Measurements from ENCODE around the gene DPM2.
A peak's percentile ranks its signal among the peaks of the same experiment; 100 is the strongest.

Gene DPM2

DNA sequence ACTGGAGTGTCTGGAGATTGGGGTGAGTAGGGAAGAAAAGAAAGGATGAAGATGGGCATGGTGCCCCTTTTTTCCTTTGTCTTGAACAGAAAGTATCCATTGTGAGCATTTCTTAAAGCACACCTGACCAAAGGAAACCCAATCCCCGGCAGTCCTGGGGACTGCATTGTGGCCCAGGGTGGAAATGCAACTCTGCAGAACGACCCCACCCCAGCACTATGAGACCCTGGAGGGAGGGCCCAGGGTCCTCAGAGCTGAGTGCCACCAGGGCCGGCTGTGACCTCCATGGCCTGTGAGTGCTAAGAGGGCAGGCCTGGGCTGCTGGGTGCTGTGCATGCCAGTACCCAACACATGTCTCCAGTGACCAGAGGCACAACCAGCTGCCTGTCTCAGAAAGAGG, 24.6 kb upstream of the DPM2 start:
- no peak for DNase-seq (ENCODE audit: low read depth)
- TF ChIP-seq, protein P1, sequence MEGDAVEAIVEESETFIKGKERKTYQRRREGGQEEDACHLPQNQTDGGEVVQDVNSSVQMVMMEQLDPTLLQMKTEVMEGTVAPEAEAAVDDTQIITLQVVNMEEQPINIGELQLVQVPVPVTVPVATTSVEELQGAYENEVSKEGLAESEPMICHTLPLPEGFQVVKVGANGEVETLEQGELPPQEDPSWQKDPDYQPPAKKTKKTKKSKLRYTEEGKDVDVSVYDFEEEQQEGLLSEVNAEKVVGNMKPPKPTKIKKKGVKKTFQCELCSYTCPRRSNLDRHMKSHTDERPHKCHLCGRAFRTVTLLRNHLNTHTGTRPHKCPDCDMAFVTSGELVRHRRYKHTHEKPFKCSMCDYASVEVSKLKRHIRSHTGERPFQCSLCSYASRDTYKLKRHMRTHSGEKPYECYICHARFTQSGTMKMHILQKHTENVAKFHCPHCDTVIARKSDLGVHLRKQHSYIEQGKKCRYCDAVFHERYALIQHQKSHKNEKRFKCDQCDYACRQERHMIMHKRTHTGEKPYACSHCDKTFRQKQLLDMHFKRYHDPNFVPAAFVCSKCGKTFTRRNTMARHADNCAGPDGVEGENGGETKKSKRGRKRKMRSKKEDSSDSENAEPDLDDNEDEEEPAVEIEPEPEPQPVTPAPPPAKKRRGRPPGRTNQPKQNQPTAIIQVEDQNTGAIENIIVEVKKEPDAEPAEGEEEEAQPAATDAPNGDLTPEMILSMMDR (IDR thresholded peaks at IDR 0.05; ENCODE audit: insufficient read depth, low read depth, low read length, missing control alignments) = no peak
- no peak overlapping the region for H3K4me3 ChIP-seq (ENCODE audit: low read length)

DNA sequence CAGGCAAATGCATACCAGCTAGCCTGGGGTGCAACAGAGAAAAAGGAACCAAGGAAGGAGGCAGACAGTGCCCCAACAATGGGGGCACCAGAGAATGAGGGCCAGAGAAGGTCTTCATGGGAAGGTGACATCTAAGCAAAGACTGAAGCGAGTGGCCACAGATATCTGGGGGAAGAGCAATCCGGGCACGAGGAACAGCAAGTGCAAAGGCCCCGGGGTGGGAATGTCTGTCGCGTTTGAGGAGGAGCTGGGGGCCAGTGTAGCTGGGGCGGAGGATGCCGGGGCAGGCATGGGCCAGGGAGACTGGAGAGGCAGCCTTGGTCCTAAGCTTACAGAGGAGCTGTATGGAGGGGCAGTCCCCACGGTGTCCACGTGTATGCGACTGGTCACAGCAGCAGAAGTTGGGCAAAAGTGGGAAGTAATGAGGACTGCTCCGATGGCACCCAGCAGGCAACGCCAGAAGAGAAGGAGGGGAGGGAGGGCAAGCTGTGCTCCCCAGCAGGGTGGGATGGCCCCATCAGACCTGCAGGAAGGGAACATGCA, 24.0 kb upstream of the DPM2 start:
- DNase-seq (ENCODE audit: low read depth) = no peak
- TF ChIP-seq, protein P1 (IDR thresholded peaks at IDR 0.05; ENCODE audit: insufficient read depth, low read depth, low read length, missing control alignments) = no peak

DNA sequence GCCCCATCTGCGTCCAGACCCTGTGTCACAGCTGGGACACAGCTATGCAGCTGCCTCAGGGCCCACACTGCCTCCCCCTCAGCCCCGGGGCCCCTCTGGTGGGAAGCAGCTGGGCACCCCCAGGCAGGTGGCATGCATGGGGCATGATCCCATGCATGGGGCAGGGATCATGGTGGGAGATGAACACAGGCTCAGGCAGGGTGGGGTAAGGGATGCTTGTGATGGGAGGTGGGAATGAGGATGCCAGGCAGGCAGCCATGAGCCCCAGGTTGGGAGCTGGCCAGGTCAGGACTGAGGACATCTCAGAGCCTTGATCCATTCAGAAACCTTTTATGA, 23.5 kb upstream of the DPM2 start:
- no peak for DNase-seq (ENCODE audit: low read depth)
- H3K4me3 ChIP-seq (ENCODE audit: low read length) = no peak overlapping the region
- TF ChIP-seq, protein P1 (IDR thresholded peaks at IDR 0.05; ENCODE audit: insufficient read depth, low read depth, low read length, missing control alignments) = no peak

More for the DNA sequence above, 24.0 kb upstream of the DPM2 start:
- no peak overlapping the region for H3K4me3 ChIP-seq (ENCODE audit: low read length)

DNA sequence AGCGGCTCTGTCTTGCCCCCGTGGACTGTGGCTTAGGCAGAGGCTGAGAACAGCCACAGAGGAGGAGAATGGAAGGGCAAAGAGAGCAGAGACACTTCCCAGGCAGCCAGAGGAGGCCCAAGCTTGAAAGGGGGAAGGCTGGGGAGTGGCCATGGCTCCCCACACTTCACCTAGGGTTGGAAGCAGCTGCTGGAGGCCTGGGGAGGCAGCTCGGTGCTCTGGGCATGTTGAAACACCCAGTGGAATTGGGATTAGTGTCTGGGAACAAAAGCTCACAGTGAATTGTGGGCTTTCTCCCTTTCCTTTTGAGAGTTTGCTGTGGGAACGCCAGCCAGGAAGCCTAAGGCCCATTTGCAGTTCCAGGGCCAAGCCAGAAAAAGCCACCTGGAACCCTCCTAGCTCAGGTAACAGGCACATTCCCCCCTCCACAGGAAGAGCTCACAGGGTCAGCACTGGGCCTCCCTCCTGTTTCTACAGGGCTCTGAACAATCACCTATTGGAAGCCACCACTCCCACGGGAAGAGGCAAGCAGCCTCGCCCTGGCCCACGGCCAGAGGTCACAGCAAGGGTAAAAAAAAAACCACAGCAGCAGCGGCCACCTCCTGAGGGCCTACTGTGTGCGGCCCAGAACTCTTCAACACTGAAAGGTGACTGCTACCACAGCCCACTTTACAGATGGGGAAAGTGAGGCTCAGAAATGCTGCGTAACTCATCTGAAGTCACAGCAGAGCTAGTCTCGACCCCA, 22.9 kb upstream of the DPM2 start:
- peak; percentile 41 for DNase-seq (ENCODE audit: low read depth)
- TF ChIP-seq, protein P1 (IDR thresholded peaks at IDR 0.05; ENCODE audit: insufficient read depth, low read depth, low read length, missing control alignments) = no peak
- H3K4me3 ChIP-seq (ENCODE audit: low read length) = no peak overlapping the region

DNA sequence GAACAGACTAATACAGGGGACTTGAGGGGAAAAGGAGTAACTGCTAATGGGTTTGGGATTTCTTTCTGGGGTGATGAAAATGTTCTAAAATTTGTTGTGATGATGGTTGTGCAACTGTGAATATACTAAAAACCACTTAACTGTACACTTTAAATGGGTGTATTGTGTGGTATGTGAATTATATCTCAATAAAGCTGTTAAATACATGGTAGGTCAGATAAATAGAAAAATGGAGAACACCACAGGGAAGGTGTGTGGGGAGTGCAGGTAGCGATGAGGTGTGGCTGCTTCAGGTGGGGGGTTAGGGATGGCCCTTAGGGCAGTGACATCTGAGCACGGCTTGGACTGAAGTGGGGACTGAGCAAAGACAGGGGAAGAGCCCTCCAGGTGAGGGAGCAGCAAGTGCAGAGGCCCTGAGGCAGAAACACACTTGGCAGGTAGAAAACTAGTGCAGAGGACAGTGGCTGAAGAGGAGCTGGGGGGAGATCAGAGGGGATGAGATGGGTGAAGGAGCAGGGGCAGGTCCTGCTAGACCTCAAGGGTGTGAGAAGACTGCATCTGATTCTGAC, 22.3 kb upstream of the DPM2 start:
- no peak for DNase-seq (ENCODE audit: low read depth)

DNA sequence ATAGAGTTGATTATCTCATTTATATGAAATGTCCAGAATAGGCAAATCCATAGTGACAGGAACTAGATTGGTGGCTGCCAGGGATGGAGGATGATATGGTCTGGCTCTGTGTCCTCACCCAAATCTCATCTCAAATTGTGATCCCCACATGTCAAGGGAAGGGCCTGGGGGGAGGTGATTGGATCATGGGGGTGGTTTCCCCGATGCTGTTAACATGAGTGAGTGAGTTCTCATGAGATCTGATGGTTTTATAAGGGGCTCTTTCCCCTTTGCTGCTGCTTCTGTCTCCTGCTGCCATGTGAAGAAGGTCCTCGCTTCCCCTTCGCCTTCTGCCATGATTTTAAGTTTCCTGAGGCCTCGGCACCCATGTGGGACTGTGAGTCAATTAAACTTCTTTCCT, 21.7 kb upstream of the DPM2 start:
- no peak overlapping the region for H3K4me3 ChIP-seq (ENCODE audit: low read length)
- DNase-seq (ENCODE audit: low read depth) = no peak
- TF ChIP-seq, protein P1 (IDR thresholded peaks at IDR 0.05; ENCODE audit: insufficient read depth, low read depth, low read length, missing control alignments) = no peak

More for the DNA sequence above, 22.3 kb upstream of the DPM2 start:
- TF ChIP-seq, protein P1 (IDR thresholded peaks at IDR 0.05; ENCODE audit: insufficient read depth, low read depth, low read length, missing control alignments) = no peak
- H3K4me3 ChIP-seq (ENCODE audit: low read length) = no peak overlapping the region
